ENCODE measurements around the gene PARD6G. TPM values are rescaled to one million over a fixed set of nuclear protein-coding genes. Genes with fewer than 3 reads are reported as not detected.

The PARD6G gene
- total RNA-seq, 4 donors from 2014 or later = 0.65 to 4.1 (median 1.5) TPM

DNA sequence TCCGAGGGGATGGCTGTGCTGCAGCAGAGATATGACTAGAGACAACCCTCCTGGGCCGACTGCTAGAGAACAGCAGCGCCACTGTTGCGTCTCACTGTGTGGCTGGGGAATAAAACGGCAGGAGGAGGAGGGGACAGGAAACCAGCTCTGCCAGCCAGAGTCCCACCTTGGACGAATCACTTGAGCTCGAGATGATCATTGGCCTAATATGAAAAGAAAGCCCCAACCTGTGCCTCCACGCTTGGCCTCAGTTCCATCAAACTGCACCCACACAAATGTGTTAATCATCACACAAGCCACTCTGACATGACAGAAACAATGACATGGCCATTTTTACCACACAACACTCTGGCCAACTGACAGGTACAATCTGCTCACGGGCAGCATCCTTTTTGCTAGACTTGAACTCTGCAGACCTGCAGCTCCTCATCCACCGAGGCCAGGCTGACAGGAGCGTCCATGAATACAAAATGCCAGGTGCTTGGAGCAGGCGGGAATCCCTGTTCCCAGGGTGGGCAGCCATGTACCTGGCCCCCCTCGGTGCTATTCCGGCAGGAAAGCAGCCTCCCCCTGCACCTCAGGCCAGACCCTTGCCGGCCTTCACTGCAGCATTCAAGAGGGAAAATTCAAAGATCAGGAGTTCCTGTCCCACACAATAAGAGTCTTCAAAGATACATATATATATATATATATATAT lies 52.3 kb downstream of the PARD6G start:
- TF ChIP-seq CTCF (IDR thresholded peaks at IDR 0.05; ENCODE audit: low read depth) = no peak

GRCh38 chr18:80193701-80194100 lies 53.6 kb downstream of the PARD6G start:
- no peak for TF ChIP-seq CTCF (IDR thresholded peaks at IDR 0.05; ENCODE audit: low read depth)

DNA sequence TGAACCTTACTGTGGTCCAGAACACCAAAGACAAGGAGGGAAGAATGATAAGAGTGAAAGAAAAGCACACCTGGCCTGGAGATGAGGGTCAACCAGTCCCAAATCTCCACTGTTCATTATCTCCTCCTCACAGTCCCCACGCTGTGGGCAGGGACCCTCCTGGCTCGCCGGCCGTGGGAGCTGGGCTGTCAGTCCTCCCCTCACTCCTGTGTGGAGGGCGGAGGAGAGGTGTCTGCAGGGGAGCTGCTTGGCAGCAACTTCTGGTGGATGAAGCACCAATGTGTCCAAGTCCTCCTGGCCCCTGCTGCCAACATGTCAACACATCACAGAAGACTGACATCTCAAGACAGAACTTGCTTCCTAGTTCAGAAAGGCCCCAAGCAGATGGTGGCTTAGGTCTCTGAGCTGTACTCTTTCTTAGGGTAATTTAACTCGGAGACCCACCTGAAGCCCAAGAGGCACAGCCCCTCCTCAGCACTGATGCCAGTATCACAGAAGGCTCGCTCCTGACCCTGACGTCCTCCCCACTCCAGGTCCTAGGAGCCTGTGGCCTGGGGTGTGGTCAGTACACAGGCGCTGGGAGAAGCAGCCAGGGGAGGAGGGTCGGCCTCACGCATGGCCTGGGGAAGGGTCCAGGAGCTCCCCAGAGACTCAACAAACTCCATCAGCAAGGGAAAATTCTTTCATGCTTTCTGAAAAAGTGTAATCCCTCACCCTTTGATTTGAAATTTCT lies 54.5 kb downstream of the PARD6G start:
- TF ChIP-seq CTCF (IDR thresholded peaks at IDR 0.05; ENCODE audit: low read depth) = no peak

DNA sequence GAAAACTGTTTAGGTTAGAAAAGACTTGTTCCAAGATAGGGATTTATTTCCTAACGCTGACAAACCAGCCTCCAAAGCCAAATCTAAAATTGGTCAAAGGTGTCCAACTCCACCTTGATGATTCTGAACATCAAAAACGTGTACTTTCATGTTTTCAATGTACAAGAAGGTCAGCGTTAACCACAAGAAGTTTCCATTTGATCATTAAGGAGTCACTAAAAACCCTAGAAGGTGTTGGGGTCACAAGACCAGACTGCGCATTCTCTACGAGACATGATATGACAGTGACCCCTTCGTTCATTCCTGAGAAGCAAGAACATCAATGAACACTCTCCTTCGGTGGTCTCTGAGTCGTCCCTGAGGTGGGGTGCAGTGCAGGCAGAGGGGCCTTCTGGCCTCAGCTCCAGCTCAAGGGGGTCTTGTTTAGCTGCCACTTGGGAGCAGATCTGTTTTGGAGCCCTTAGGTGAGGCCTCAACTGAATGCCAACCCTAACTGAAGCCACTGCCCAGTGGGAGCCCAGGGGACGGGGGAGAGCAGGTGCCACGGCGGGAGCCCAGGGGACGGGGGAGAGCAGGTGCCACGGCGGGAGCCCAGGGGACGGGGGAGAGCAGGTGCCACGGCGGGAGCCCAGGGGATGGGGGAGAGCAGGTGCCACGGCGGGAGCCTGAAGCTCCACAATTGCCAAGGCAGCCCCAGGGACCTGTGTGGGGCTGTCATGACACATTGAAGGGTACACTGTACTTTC lies 55.2 kb downstream of the PARD6G start:
- TF ChIP-seq CTCF (IDR thresholded peaks at IDR 0.05; ENCODE audit: low read depth) = no peak

- TF ChIP-seq CTCF (IDR thresholded peaks at IDR 0.05; ENCODE audit: low read depth) = no peak
Observed at GRCh38 chr18:80191264-80191663, 56.0 kb downstream of the PARD6G start.

- TF ChIP-seq CTCF (IDR thresholded peaks at IDR 0.05; ENCODE audit: low read depth) = no peak
Observed at GRCh38 chr18:80190311-80190710, 57.0 kb downstream of the PARD6G start.

DNA sequence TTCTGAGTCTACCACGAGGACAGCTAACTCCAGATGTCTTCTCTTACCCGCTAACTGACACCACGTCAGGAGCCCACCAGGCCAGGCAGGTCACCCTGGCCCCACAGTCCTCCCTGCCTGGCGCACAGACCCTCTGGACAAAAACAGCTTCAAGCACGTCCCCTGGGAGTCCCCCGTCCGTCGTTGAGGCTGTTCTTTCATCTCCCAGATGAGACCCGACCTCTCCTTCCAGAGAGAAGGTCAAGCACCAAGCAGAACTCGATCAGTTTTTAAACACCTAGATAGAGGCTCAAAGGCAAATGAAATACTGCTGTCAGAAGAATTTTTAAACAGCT lies 57.8 kb downstream of the PARD6G start:
- TF ChIP-seq CTCF (IDR thresholded peaks at IDR 0.05; ENCODE audit: low read depth) = no peak
